Endothelial cell of umbilical vein (primary cell): ENCODE measurements around the gene SOX2. TPM values are rescaled to one million over a fixed set of nuclear protein-coding genes. Genes with fewer than 3 reads are reported as not detected.

Experiments used
- BruUV-seq: library from RNA; stranded (reverse); fragments of 400-500 nt; replicated peaks from 2 replicates; lab custom pipeline; 2021; lab: Mats Ljungman, UMichigan
- CTCF ChIA-PET: fragments of 300-600, 350-600 bp; sonication (Branson Sonifier 250); formaldehyde crosslinking; loops from one replicate; lab custom pipeline; 2021; ENCODE audit warnings: antibody characterized with exemption, inconsistent platforms; lab: Charles Lee
- POLR2A ChIA-PET: fragments of 300-600, 350-600 bp; sonication (Branson Sonifier 250); formaldehyde crosslinking; loops from one replicate; lab custom pipeline; 2021; ENCODE audit warnings: antibody characterized with exemption, inconsistent platforms; lab: Charles Lee
- DNase-seq: peaks from one replicate; pipeline ENCODE4 v3.0.0-alpha.2; 2011; ENCODE audit warnings: low read depth, low spot score
- FAIRE-seq: peaks from 2 replicates; lab custom pipeline; 2011; peaks lifted over from hg19 to GRCh38; lab: Jason Lieb, UNC
- H2AFZ ChIP-seq: 2 replicates; pipeline ENCODE4 v1.6.0; 2012; ENCODE audit warnings: low read depth, low read length, control low read depth, inconsistent platforms
- H3K27ac ChIP-seq: 2 replicates; pipeline ENCODE4 v1.5.1; 2011; ENCODE audit warnings: low read depth, mild to moderate bottlenecking, control low read depth, low read length, moderate library complexity; ENCODE audit not compliant: insufficient read depth
- H3K27me3 ChIP-seq, 2 experiments: 2 replicates each; pipeline versions ENCODE4 v1.6.0 to v1.6.1; 2011; ENCODE audit warnings: low read length in 2 of 2, mixed read lengths in 1 of 2; ENCODE audit not compliant: control insufficient read depth in 2 of 2, insufficient read depth in 2 of 2
- H3K36me3 ChIP-seq, 2 experiments: 2 replicates in 1 of 2; 3 replicates in 1 of 2; pipeline ENCODE4 v1.5.1; 2011; ENCODE audit warnings: low read length in 2 of 2, mild to moderate bottlenecking in 1 of 2, moderate library complexity in 1 of 2; ENCODE audit not compliant: control insufficient read depth in 2 of 2, insufficient read depth in 2 of 2; ENCODE audit errors: extremely low read depth in 1 of 2
- H3K4me1 ChIP-seq: 3 replicates; pipeline ENCODE4 v1.5.1; 2011; ENCODE audit warnings: mild to moderate bottlenecking, low read length; ENCODE audit not compliant: control insufficient read depth, insufficient read depth; ENCODE audit errors: extremely low read depth
- H3K4me2 ChIP-seq: 2 replicates; pipeline ENCODE4 v1.6.1; 2011; ENCODE audit warnings: low read length, control low read depth, mixed read lengths; ENCODE audit not compliant: insufficient read depth
- H3K4me3 ChIP-seq, 3 experiments: fragments of 200-600 bp in 1 of 3; sonication (generic), shearing (Covaris generic) in 1 of 3; replicated peaks in 1 of 3; 2 replicates each; pipeline ENCODE4 v1.5.1; 2011 to 2016; ENCODE audit warnings: control low read depth in 3 of 3, low read length in 3 of 3, mild to moderate bottlenecking in 2 of 3, inconsistent platforms in 1 of 3, low read depth in 1 of 3, moderate library complexity in 1 of 3; ENCODE audit not compliant: insufficient read depth in 1 of 3
- H3K79me2 ChIP-seq: 2 replicates; pipeline ENCODE4 v1.6.0; 2012; ENCODE audit warnings: low read length, inconsistent platforms; ENCODE audit not compliant: control insufficient read depth, insufficient read depth
- H3K9ac ChIP-seq: replicated peaks from 2 replicates; pipeline ENCODE3; 2011; ENCODE audit warnings: low read length, control low read depth; ENCODE audit not compliant: insufficient read depth; ENCODE audit errors: extremely low read depth
- H3K9me1 ChIP-seq: replicated peaks from 3 replicates; pipeline ENCODE4 v1.6.0; 2011; ENCODE audit warnings: mild to moderate bottlenecking, low read length; ENCODE audit not compliant: control insufficient read depth, insufficient read depth; ENCODE audit errors: extremely low read depth
- H3K9me3 ChIP-seq: replicated peaks from 2 replicates; pipeline ENCODE4 v1.5.1; 2012; ENCODE audit warnings: low read length, inconsistent platforms; ENCODE audit not compliant: control insufficient read depth, insufficient read depth
- H4K20me1 ChIP-seq: replicated peaks from 2 replicates; pipeline ENCODE3; 2011; ENCODE audit warnings: mild to moderate bottlenecking, low read length; ENCODE audit not compliant: control insufficient read depth, insufficient read depth; ENCODE audit errors: extremely low read depth
- CTCF ChIP-seq, 2 donors: IDR thresholded peaks; 1 replicate in 1 of 2; 2 replicates in 1 of 2; pipeline ENCODE4 v1.5.1; 2011; ENCODE audit warnings: low read length in 2 of 2, mild to moderate bottlenecking in 2 of 2, moderate library complexity in 2 of 2, control low read depth in 1 of 2, inconsistent platforms in 1 of 2, low read depth in 1 of 2; ENCODE audit not compliant: insufficient read depth in 1 of 2; ENCODE audit errors: extremely low read depth in 1 of 2
- EZH2 ChIP-seq: IDR thresholded peaks from 2 replicates; pipeline ENCODE4 v1.6.1; 2012; ENCODE audit warnings: borderline replicate concordance, low read depth, mild to moderate bottlenecking, moderate library complexity, low read length, inconsistent platforms; ENCODE audit not compliant: severe bottlenecking
- FOS ChIP-seq: IDR thresholded peaks from 2 replicates; pipeline ENCODE4 v1.6.1; 2011; ENCODE audit warnings: mild to moderate bottlenecking, low read length, moderate library complexity, borderline replicate concordance; ENCODE audit not compliant: insufficient read depth
- GATA2 ChIP-seq: IDR thresholded peaks from 2 replicates; pipeline ENCODE4 v1.7.0; 2011; ENCODE audit warnings: low read depth, mild to moderate bottlenecking, moderate library complexity, mixed read lengths, low read length; ENCODE audit not compliant: insufficient read length, insufficient read depth
- JUN ChIP-seq: IDR thresholded peaks from 2 replicates; pipeline ENCODE4 v1.6.1; 2011; ENCODE audit warnings: borderline replicate concordance, low read depth; ENCODE audit not compliant: insufficient read length, insufficient read depth
- MAX ChIP-seq: IDR thresholded peaks from 2 replicates; pipeline ENCODE4 v1.6.1; 2011; ENCODE audit not compliant: insufficient read depth, insufficient read length
- MYC ChIP-seq: IDR thresholded peaks from one replicate; pipeline ENCODE4 v1.6.1; 2011; ENCODE audit warnings: mild to moderate bottlenecking, low read depth, low read length
- POLR2A ChIP-seq: IDR thresholded peaks from 2 replicates; pipeline ENCODE4 v1.6.1; 2012; ENCODE audit warnings: low read depth, mild to moderate bottlenecking, control low read depth, low read length
- POLR2AphosphoS5 ChIP-seq: IDR thresholded peaks from 2 replicates; pipeline ENCODE4 v1.6.1; 2012; ENCODE audit warnings: low read depth, mild to moderate bottlenecking, control low read depth, low read length, moderate library complexity; ENCODE audit not compliant: insufficient read depth
- dilution Hi-C: fragments of 300-500 bp; cut with MboI; formaldehyde crosslinking; loops from one replicate; pipeline ENCODE4 v1.15.0; 2019; ENCODE audit warnings: low sequenced_read_pairs; ENCODE audit not compliant: extremely low pct_ligation_motif_present
- intact Hi-C: fragments of 100-400 bp; cut with micrococcal nuclease; formaldehyde crosslinking; loops from one replicate; pipeline ENCODE4 v1.10.0; 2022
- polyA plus RNA-seq, 4 experiments: library from polyadenylated mRNA; depleted of rRNA in 3 of 4; stranded (reverse) in 3 of 4; unstranded in 1 of 4; fragments of >200 nt; gene quantifications; 2 replicates each; pipeline versions ENCODE4 v1.2.1 to v1.2.3, GENCODE V29; 2011 to 2012; ENCODE audit warnings: missing spikeins in 1 of 4
- total RNA-seq: library from RNA; stranded (reverse); gene quantifications from 2 replicates; pipeline ENCODE4 v1.2.3, GENCODE V29; 2021

The SOX2 gene
- total and polyA plus RNA-seq, 2 donors (not counting 3 experiments of a cell fraction or from before 2014, with no cell fraction given): 0.13 to 0.23 TPM

GRCh38 chr3:181724192-181724965 is 12.7 kb downstream of the SOX2 start:
- Histone ChIP-seq H3K9ac (no peak overlapping the region), H3K36me3 (no peaks in the 10 kb centered on the region), H3K27ac (no peak overlapping the region), H3K4me3 (no peak overlapping the region), H3K9me3 (no peaks in the 10 kb centered on the region), H4K20me1 (no peaks in the 10 kb centered on the region), H3K9me1 (no peaks in the 10 kb centered on the region), H3K27me3 (peaks cover 20% of the 10 kb centered on the region in 2 experiments), H2AFZ (no peak overlapping the region), H3K79me2 (no peaks in the 10 kb centered on the region), H3K4me1 (no peaks in the 10 kb centered on the region), H3K4me2 (no peak overlapping the region)
- TF ChIP-seq POLR2A (no peak), POLR2AphosphoS5 (no peak), CTCF (IDR thresholded peaks at IDR 0.05; ENCODE audit: extremely low read depth in 1 of 2, insufficient read depth in 1 of 2, low read depth in 1 of 2, low read length in 2 of 2) (no peak), EZH2 (no peak), GATA2 (no peak), MAX (no peak), FOS (no peak), JUN (no peak), MYC (no peak)
- no TSS peak for BruUV-seq
- ChIA-PET POLR2A (no interaction called here), CTCF (interaction anchor here (0.6 kb wide), 1 partner anchor 79 kb away, joined by 3 read pairs; no protein-coding TSS in a partner anchor)
- dilution Hi-C loops (no loop called here), intact Hi-C loops (no loop called here)
- DNase-seq (no peak), FAIRE-seq (no peak)
